ENCODE data around the gene ASCL3.
"Not testable (repeated sequence)": the region's sequence is repeated elsewhere in the genome, so short reads cannot be mapped to it uniquely, and the experiment has no call there.

The ASCL3 gene

GRCh38 chr11:8987446-8987845, 44.6 kb upstream of the ASCL3 start:
- no peak overlapping the region for H3K4me3 ChIP-seq (ENCODE audit: low read depth, low read length, poor library complexity, severe bottlenecking)
- H3K9me2 ChIP-seq (ENCODE audit: low read depth, low read length), result no peaks in the 10 kb centered on the region
- H3K9ac ChIP-seq (ENCODE audit: low read length), result no peak overlapping the region
- H3K79me2 ChIP-seq (ENCODE audit: insufficient read depth, low read length), result no peaks in the 10 kb centered on the region
- no peaks in the 10 kb centered on the region for H3K27me3 ChIP-seq (ENCODE audit: insufficient read depth, low read length)
- no peaks in the 10 kb centered on the region for H3K9me3 ChIP-seq (ENCODE audit: low read length)
- H2AFZ ChIP-seq (ENCODE audit: low read length), result no peak overlapping the region
- H4K20me1 ChIP-seq (ENCODE audit: insufficient read depth, low read length), result no peaks in the 10 kb centered on the region
- no peak overlapping the region for H3K27ac ChIP-seq (ENCODE audit: low read depth, low read length, poor library complexity, severe bottlenecking)
- TF ChIP-seq EZH2 (IDR thresholded peaks at IDR 0.05; ENCODE audit: borderline replicate concordance, low read length) (no peak), CTCF (IDR thresholded peaks at IDR 0.05; ENCODE audit: low read length) (no peak)
- H3K4me2 ChIP-seq (ENCODE audit: low read length), result no peak overlapping the region
- no peaks in the 10 kb centered on the region for H3F3A ChIP-seq (ENCODE audit: insufficient read depth, low read length)
- H3K4me1 ChIP-seq (ENCODE audit: insufficient read depth, low read length, severe bottlenecking), result no peaks in the 10 kb centered on the region
- H3K36me3 ChIP-seq (ENCODE audit: insufficient read depth, low read length), result no peaks in the 10 kb centered on the region

GRCh38 chr11:8986772-8987171, 44.0 kb upstream of the ASCL3 start:
- not testable (repeated sequence) for H3K9me2 ChIP-seq (ENCODE audit: low read depth, low read length); H3K79me2 ChIP-seq (ENCODE audit: insufficient read depth, low read length); H3K36me3 ChIP-seq (ENCODE audit: insufficient read depth, low read length); H2AFZ ChIP-seq (ENCODE audit: low read length); H3K9ac ChIP-seq (ENCODE audit: low read length); H3K27me3 ChIP-seq (ENCODE audit: insufficient read depth, low read length); H3K27ac ChIP-seq (ENCODE audit: low read depth, low read length, poor library complexity, severe bottlenecking); H3F3A ChIP-seq (ENCODE audit: insufficient read depth, low read length); H3K4me3 ChIP-seq (ENCODE audit: low read depth, low read length, poor library complexity, severe bottlenecking); H4K20me1 ChIP-seq (ENCODE audit: insufficient read depth, low read length); H3K9me3 ChIP-seq (ENCODE audit: low read length); H3K4me1 ChIP-seq (ENCODE audit: insufficient read depth, low read length, severe bottlenecking); H3K4me2 ChIP-seq (ENCODE audit: low read length)

- Histone ChIP-seq H3K79me2 (ENCODE audit: insufficient read depth, low read length) (no peaks in the 10 kb centered on the region), H4K20me1 (ENCODE audit: insufficient read depth, low read length) (no peaks in the 10 kb centered on the region), H3K36me3 (ENCODE audit: insufficient read depth, low read length) (no peaks in the 10 kb centered on the region), H3K4me2 (ENCODE audit: low read length) (no peak overlapping the region), H3K9me3 (ENCODE audit: low read length) (no peaks in the 10 kb centered on the region), H3K9ac (ENCODE audit: low read length) (no peak overlapping the region), H3F3A (ENCODE audit: insufficient read depth, low read length) (no peaks in the 10 kb centered on the region), H3K27ac (ENCODE audit: low read depth, low read length, poor library complexity, severe bottlenecking) (no peak overlapping the region), H3K27me3 (ENCODE audit: insufficient read depth, low read length) (no peaks in the 10 kb centered on the region), H2AFZ (ENCODE audit: low read length) (no peak overlapping the region), H3K9me2 (ENCODE audit: low read depth, low read length) (no peaks in the 10 kb centered on the region), H3K4me1 (ENCODE audit: insufficient read depth, low read length, severe bottlenecking) (no peaks in the 10 kb centered on the region), H3K4me3 (ENCODE audit: low read depth, low read length, poor library complexity, severe bottlenecking) (no peak overlapping the region)
- TF ChIP-seq CTCF (IDR thresholded peaks at IDR 0.05; ENCODE audit: low read length), result no peak
- no peak for TF ChIP-seq EZH2 (IDR thresholded peaks at IDR 0.05; ENCODE audit: borderline replicate concordance, low read length)
These were observed 42.6 kb upstream of the ASCL3 start for GRCh38 chr11:8985462-8985861.

GRCh38 chr11:8983552-8983951, 40.7 kb upstream of the ASCL3 start:
- Histone ChIP-seq H3K79me2 (ENCODE audit: insufficient read depth, low read length) (no peaks in the 10 kb centered on the region), H2AFZ (ENCODE audit: low read length) (no peak overlapping the region), H3K4me1 (ENCODE audit: insufficient read depth, low read length, severe bottlenecking) (no peaks in the 10 kb centered on the region), H3K9me3 (ENCODE audit: low read length) (no peaks in the 10 kb centered on the region), H3K27ac (ENCODE audit: low read depth, low read length, poor library complexity, severe bottlenecking) (no peak overlapping the region), H4K20me1 (ENCODE audit: insufficient read depth, low read length) (no peaks in the 10 kb centered on the region), H3K27me3 (ENCODE audit: insufficient read depth, low read length) (no peaks in the 10 kb centered on the region), H3K4me3 (ENCODE audit: low read depth, low read length, poor library complexity, severe bottlenecking) (no peak overlapping the region), H3K36me3 (ENCODE audit: insufficient read depth, low read length) (no peaks in the 10 kb centered on the region), H3K9me2 (ENCODE audit: low read depth, low read length) (no peaks in the 10 kb centered on the region), H3F3A (ENCODE audit: insufficient read depth, low read length) (no peaks in the 10 kb centered on the region), H3K4me2 (ENCODE audit: low read length) (no peak overlapping the region), H3K9ac (ENCODE audit: low read length) (no peak overlapping the region)
- no peak for TF ChIP-seq CTCF (IDR thresholded peaks at IDR 0.05; ENCODE audit: low read length)

All from OCI-LY1 (cell line).